RKO (cell line): ENCODE results near the gene HGS.

Experiments used
- DNase-seq: peaks from one replicate; pipeline ENCODE4 v3.0.0-alpha.2; 2016; ENCODE audit warnings: low spot score

HGS gene

DNA sequence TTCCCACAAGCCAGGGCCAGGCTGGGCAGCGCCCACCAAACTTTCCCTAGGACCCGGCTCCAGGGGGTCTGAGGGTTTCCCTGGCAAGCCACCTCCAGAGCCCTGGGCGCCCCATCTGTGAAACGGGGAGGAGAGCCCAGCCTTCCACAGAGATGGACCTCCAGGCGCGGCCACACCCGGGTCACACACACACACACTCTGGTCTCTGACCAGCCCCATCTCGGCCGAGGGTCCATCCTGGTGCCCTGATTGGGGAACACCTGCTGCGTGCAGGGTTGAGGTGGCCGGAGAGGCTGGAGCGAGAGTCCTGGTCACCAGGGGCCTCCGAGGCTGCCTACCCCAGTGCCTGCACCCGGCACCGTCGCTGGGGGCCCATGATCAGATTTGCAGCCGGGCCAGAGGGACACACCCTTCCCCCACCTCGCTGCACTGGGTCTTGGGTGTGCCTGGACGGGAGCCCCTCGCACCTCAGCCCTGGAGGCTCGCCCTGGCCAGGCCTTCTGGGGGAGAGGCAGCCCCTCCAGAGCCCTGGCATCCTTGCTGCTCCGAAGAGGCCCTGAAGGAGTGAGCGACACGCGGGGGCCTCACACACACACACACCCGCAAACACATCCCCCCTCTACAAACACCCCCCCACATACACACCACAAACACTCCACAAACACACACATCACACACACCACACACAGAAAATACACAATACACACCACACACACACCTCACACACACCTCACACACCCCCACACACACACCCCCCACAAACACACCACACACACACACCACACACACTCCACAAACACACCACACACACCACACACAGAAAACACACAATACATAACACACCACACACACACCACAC lies 58.0 kb downstream of the HGS start:
- no peak for DNase-seq
